MG63 (cell line): Measurements from ENCODE around the gene RCBTB2. TPM values are rescaled to one million over a fixed set of nuclear protein-coding genes. Genes with fewer than 3 reads are reported as not detected.

Experiments
- DNase-seq: peaks from one replicate; pipeline ENCODE4 v3.0.0-alpha.2; 2020
- H3K27me3 ChIP-seq: fragments of 250-450 bp; sonication (Bioruptor Pico); 2 replicates; pipeline ENCODE4 v1.5.1; 2020; ENCODE audit warnings: mild to moderate bottlenecking, moderate library complexity
- H3K36me3 ChIP-seq: fragments of 250-450 bp; sonication (Bioruptor Pico); 2 replicates; pipeline ENCODE4 v1.5.1; 2020; ENCODE audit warnings: mild to moderate bottlenecking, moderate library complexity
- H3K4me3 ChIP-seq: fragments of 250-450 bp; sonication (Bioruptor Pico); 2 replicates; pipeline ENCODE4 v1.5.1; 2020; ENCODE audit warnings: mild to moderate bottlenecking, moderate library complexity
- H3K9me3 ChIP-seq: fragments of 250-450 bp; sonication (Bioruptor Pico); 2 replicates; pipeline ENCODE4 v1.5.1; 2020; ENCODE audit warnings: mild to moderate bottlenecking, moderate library complexity
- total RNA-seq: library from RNA; depleted of rRNA; stranded (reverse); fragments of >200 nt; shearing (Covaris generic); gene quantifications from 2 replicates; pipeline ENCODE4 v1.2.3, GENCODE V29; 2014; ENCODE audit warnings: low replicate concordance

RCBTB2 gene
- total RNA-seq, 1 experiment from 2014 or later: 3.0 TPM

DNA sequence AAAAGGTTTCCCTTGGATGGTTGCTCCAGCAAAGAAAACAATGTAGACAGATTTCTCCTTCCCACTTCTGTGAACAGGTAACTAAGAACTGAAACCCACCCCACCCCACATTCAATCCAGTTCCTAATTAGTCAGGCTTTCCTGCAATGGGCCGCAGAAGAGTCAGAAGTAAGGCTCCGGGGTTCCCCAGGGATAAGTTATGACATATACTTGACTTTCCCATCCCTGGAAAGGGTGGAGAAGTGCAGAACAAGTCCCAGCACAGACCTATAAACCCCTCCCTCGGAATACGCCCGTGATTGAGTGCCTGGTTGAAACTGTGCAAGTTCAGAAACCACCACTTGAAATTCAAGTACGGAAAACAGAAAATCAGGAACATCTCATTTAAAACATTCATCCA lies 24.9 kb downstream of the RCBTB2 start:
- no peaks in the 10 kb centered on the region for H3K36me3 ChIP-seq
- H3K4me3 ChIP-seq: no peak overlapping the region
- DNase-seq: no peak
- no peaks in the 10 kb centered on the region for H3K9me3 ChIP-seq
- no peaks in the 10 kb centered on the region for H3K27me3 ChIP-seq

DNA sequence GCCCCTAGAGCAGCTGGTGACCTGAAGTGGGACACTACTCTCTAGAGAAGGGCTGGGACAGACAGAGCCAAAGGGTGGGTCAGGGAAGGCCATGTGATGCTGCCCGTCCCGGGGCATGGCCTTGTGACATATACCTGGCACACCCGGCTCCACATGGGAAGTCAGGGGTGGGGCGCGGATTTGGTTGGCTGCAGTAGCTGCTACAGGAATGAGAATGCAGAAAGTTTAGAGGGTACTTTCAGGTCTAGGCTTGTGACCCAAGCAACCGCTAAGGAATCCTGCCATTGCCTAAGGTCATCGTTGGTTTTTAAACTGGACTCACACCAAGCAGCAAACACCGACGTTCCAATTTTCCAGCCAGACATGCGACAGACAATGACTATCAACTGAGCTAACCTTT lies 25.9 kb downstream of the RCBTB2 start:
- DNase-seq: no peak
- no peaks in the 10 kb centered on the region for H3K27me3 ChIP-seq
- no peaks in the 10 kb centered on the region for H3K36me3 ChIP-seq
- no peaks in the 10 kb centered on the region for H3K9me3 ChIP-seq
- H3K4me3 ChIP-seq: no peak overlapping the region

DNA sequence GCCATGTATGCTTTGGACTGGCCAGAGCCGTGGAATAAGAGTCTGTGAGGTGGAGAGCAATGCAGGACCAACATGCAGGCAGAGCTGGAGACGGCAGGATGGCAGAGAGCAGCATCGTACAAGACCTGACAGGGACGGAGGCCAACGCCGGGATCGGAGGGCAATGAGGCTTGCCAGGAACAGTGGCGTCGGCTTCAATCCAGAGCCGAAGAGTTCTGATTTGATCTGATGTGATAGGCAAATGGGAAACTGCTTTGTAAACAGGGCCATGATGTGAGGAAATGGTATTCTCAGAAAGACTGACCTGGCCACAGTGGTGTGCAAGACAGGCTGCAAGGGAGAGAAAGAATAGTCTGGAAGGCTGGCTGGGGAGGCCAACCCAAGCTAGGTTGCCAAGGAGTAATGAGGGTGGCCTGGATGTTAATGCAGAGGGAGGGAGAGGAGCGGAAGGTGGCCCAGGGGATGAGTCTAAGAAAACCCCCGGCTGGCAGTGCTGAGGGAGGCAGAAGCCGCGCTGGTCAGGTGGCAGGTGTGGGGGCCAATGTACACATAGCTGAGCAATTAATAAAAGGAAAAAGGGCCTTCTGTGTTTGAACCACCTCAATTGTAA lies 26.7 kb downstream of the RCBTB2 start:
- Histone ChIP-seq H3K27me3 (no peaks in the 10 kb centered on the region), H3K4me3 (no peak overlapping the region), H3K9me3 (no peaks in the 10 kb centered on the region), H3K36me3 (no peaks in the 10 kb centered on the region)
- no peak for DNase-seq

DNA sequence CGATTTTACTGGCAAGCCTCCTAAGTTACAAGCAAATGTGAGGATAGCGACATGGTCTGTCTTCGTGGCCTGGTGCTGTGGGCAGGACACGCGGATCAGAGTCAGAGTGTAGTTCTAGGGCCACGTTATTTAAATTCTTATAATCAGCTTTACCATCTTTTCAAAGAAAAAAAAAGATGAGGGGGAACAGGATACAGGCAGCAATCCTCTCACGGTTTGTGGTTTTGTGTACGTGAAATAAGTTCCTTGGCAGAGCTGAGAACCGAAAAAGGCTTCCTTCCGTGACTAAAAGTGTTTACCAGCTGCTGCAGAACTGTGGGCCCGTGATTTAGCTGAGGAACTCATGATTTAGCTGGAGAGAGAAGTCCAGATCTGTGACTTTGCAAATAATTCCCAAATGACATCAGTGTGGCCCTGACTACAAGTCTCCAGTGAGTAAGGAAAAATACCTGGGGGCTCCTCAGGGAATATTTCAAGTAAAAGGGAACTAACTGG lies 27.2 kb downstream of the RCBTB2 start:
- Histone ChIP-seq H3K4me3 (no peak overlapping the region), H3K36me3 (no peaks in the 10 kb centered on the region), H3K27me3 (no peaks in the 10 kb centered on the region), H3K9me3 (no peaks in the 10 kb centered on the region)
- peak; percentile 16 for DNase-seq

DNA sequence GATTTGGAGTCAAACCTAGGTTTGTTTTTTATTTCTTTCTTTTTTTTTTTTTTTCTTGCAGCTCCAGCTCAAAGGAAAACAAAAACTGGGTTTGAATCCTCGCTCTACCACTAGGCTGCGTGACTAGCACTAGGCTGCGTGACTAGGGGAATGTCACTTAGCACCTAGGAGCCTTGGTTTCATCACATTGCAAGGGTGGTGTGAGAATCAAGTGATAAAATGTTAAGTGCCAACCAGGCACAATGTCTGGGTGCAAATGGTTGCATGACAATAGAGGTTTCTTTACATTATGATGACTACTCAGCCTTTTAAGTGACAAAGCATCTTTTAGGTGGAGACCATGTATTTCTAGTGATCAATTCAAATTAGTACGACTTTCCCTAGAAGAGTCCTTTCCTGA lies 27.9 kb downstream of the RCBTB2 start:
- DNase-seq: no peak
- H3K27me3 ChIP-seq: no peaks in the 10 kb centered on the region
- H3K36me3 ChIP-seq: no peaks in the 10 kb centered on the region
- no peak overlapping the region for H3K4me3 ChIP-seq
- H3K9me3 ChIP-seq: no peaks in the 10 kb centered on the region

DNA sequence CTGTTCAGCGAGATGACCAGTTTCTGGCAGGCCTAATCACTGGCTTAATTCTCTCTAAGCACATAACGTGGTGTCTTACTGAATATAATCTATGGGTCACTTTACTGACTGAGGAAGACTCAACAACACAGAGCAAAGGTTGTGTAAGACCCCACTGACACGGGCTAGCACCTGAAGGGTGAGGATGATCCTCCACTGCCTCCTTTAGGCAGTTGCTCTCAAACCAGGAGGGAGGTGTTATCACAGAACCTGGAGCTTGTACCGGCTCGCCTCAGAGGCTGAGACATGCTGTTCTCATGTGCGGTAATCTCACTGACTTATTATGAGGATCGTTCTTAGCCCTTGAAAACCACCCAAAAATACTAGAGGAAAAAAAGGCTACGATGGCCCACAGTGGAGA lies 28.3 kb downstream of the RCBTB2 start:
- no peak for DNase-seq
- no peaks in the 10 kb centered on the region for H3K9me3 ChIP-seq
- H3K4me3 ChIP-seq: no peak overlapping the region
- H3K36me3 ChIP-seq: no peaks in the 10 kb centered on the region
- no peaks in the 10 kb centered on the region for H3K27me3 ChIP-seq

DNA sequence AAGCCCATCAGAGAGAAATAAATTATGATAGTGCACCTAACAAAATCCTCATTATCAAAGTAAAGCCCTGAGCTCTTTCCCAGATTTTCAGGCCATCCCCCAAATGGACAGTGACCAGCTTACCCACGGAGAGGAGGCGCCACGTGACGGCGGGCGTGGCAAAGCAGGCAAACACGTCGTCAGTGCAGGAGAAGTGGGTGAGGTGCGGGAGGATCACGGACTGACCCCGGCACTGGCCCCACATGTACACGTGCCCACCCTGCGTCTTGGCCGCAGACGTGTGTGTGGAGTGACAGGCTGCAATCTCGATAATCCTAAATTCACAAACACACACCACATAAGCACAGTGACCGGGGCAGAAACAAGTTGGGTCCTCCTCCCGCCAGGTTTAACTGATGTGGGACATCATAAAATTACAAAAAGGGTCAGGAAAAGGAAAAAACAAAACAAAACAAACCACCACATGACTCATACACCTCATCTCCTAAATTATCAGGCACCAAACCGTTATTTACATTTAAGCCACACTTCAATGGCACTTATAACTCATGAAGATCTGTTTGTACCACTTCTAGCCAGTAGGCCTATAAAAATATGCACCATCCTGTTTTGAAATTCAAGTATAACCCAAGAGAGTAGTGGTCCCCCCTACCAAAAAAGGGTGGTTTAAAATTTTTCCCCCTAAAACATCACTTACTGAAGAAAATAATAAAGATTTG lies 30.1 kb downstream of the RCBTB2 start:
- no peaks in the 10 kb centered on the region for H3K9me3 ChIP-seq
- no peaks in the 10 kb centered on the region for H3K36me3 ChIP-seq
- no peak for DNase-seq
- H3K4me3 ChIP-seq: no peak overlapping the region
- H3K27me3 ChIP-seq: no peaks in the 10 kb centered on the region

DNA sequence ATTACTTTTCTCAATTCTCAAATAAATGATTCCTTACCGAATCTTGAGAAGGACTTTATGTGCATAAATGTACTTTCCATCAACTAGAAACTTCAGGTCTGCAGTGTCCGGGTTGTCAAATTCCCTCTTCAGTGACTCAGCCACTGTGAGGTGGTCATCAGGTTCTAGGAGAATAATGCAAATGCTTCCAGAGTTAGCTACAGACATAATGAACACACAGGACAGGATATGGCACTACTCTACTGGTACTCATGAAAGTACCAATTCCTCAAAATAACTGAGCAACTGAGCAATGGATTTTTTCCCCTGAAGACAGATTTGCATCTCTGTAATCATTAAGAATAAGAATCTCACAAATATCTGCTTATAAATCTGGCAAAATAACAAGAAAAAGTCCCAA lies 31.2 kb downstream of the RCBTB2 start:
- Histone ChIP-seq H3K9me3 (no peaks in the 10 kb centered on the region), H3K4me3 (no peak overlapping the region), H3K27me3 (no peaks in the 10 kb centered on the region), H3K36me3 (no peaks in the 10 kb centered on the region)
- DNase-seq: no peak

DNA sequence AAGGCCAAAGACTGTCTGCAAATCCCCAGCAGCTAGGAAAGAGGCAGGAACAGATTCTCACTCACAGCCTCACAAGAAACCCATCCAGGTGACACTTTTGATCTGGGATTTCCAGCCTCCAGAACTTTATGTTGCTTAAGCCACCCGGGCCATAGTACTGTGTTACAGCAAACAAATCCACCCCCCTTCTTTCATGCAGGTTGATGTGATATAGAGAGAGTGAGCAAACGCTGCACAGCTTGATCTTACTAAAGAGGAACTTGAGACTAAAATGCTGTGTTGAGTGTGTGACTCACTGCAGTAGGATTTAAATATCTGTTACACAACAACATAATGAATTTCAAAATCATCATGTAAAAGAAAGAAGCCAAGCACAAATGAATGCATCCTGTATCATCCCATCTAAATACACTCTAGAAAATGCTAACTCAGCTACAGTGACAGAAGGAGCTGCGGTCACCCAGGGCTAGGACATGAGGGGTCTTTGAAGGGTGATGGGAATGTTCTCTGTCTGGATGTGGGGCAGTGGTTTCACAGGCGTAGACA lies 32.2 kb downstream of the RCBTB2 start:
- Histone ChIP-seq H3K4me3 (no peak overlapping the region), H3K27me3 (no peaks in the 10 kb centered on the region), H3K9me3 (no peaks in the 10 kb centered on the region), H3K36me3 (no peaks in the 10 kb centered on the region)
- peak; percentile 7 for DNase-seq

DNA sequence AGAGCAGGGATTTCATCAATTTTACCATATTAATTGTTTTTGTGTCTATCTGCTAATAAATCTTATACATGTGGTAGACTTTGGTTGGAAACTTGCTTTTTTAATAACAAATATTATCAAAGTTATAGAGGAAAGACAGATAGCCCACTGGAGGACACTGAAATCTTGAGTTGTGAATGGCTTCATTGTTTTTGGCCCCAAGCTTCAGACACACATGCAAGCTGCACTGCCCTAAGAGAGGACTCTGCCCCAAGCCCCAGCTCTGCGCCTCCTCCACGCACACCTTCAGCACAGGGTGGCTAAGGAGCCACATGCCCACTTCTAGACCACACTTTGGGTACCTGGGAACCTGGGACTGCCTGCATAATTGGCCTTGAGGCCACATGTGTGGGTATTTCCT lies 35.2 kb downstream of the RCBTB2 start:
- DNase-seq: no peak
- Histone ChIP-seq H3K9me3 (no peaks in the 10 kb centered on the region), H3K4me3 (no peak overlapping the region), H3K27me3 (no peaks in the 10 kb centered on the region), H3K36me3 (no peaks in the 10 kb centered on the region)

DNA sequence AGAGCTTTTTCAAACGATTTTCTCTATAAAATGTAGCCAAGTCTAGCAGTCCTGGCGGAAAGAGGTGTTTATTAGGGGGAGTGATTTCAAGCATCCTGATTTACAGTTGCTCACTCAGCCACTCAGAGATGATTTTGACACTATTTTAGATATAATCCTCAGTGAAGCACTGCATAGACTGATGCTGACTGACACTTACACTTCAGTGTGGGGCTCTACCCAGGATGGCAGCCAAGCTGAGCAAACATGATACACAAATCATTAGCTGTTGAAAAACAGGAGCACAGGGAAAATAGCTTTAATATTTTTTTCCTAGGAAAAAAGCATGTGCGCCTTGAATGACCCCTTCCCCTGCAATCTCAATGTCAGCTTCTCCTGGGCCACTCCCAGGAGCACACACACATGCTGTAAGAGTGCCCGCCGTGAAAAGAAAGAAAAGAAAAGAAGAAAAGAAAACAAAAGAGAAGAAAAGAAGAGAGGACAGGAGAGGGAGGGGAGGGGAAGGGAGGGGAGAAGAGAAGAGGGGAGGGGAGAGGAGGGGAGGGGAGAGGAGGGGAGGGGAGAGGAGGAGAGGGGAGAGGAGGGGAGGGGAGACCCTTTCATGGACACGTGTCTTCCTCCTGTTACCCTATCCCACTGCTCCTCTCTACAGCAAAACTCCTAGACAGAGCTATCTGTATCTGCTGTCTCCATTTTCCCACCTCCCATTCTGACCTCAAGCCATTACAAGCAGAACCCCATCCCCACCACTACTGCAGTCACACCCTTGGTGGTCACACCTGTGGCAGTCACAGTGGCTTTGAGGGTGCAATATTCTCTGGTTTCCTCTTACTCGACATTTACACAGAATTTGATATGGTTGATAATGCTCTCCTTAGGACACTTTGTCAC lies 36.4 kb downstream of the RCBTB2 start:
- Histone ChIP-seq H3K4me3 (no peak overlapping the region), H3K27me3 (no peaks in the 10 kb centered on the region), H3K9me3 (no peaks in the 10 kb centered on the region), H3K36me3 (no peaks in the 10 kb centered on the region)
- DNase-seq: no peak

DNA sequence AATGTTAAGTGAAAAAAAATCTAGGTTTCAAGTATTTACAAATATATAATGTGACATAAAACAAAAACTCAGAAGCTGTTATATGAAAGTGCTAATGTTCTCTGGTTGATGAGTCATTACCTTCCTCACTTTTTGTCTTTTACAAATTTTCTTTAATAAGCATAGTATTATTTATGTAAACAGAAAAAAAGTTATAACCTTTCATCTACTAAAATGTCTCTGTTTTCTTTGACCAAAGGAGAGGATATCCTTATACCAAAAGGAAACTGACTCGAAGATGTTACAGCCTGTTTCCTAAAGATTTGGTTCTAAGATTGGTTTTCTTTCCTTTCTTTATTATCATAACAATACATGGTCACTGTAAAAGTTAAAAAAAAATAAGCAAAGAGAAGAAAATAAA lies 38.0 kb downstream of the RCBTB2 start:
- DNase-seq: no peak
- no peaks in the 10 kb centered on the region for H3K36me3 ChIP-seq
- H3K4me3 ChIP-seq: no peak overlapping the region
- no peaks in the 10 kb centered on the region for H3K9me3 ChIP-seq
- H3K27me3 ChIP-seq: no peaks in the 10 kb centered on the region

DNA sequence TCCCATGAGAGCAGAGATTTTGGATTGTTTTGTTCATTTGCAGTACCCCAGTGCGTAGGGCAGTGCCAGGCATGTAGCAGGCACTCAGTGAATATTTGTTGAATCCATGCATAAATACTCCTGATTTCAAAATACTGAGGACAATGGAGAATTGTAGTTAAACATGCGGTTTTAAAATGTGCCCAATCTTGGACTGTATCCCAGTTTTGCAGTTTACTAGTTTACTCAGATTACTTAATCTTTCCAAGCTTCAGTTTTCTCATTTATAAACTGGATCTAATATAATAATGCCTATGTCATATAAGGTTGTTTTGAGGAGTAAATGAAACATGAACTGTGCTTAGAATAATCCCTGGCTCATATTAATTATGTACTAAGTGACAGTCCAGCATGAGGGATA lies 39.0 kb downstream of the RCBTB2 start:
- no peaks in the 10 kb centered on the region for H3K9me3 ChIP-seq
- H3K27me3 ChIP-seq: no peaks in the 10 kb centered on the region
- H3K36me3 ChIP-seq: no peaks in the 10 kb centered on the region
- H3K4me3 ChIP-seq: no peak overlapping the region
- DNase-seq: no peak

DNA sequence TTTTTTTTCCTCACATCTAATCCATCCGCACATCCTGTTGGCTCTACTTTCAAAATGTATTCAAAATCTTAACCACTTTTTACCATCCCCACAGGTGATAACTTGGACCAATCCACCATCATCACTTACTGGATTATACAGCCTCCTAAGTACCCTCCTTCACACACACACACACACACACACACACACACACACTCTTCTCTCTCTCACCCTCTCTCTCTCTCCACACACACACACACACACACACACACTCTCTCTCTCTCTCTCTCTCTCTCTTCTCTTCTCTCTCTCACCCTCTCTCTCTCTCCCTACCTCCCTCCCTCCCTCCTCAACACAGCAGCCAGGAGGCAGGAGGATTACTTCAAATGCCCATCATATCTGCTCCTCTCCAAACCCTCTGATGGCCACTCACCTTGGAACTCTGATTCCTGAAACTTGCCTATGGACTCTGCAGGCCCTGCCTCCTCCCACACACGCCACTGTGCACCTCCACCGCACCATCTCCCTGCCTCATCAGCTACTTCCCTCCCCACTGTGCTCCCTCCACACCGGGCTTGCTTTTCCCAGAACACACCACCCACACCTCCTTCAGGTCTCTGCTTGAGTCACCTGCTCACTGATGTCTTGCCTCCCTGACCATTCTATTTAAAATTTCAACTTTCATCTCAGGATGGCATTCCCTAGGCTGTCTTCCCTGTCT lies 39.7 kb downstream of the RCBTB2 start:
- no peak for DNase-seq
- no peaks in the 10 kb centered on the region for H3K27me3 ChIP-seq
- H3K4me3 ChIP-seq: no peak overlapping the region; the same call in 1 of the 2 replicates
- H3K36me3 ChIP-seq: no peaks in the 10 kb centered on the region
- no peaks in the 10 kb centered on the region for H3K9me3 ChIP-seq

DNA sequence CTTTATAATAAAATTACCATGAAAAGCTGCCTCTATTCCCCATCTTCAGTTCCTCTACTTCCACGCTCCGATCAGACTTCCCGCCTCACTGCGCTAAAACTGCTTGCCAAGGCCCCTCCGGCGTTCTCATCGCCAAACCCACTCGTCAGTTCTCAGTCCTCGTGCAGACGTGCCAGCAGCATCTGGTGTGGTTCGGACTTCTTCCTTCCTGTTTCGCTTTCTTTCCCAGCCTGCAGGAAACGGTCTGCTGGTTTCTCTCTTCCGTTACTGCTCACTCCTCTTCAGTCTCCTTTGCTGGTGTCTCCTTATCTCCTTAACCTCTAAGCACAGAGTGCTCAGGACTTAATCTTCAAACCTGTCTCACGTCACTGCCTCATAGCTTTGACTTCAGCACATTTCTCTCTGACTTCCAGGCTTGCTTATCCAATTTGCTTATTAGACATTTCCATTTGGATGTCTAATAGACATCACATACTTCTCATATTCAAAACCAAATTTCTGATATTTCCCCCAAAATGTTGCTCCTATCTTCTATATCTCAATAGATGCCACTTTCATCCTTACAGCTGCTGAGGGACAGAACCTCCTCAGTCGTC lies 40.3 kb downstream of the RCBTB2 start:
- DNase-seq: peak; percentile 81
- Histone ChIP-seq H3K9me3 (no peaks in the 10 kb centered on the region), H3K27me3 (no peaks in the 10 kb centered on the region), H3K4me3 (peak overlapping the region; percentile 35), H3K36me3 (no peaks in the 10 kb centered on the region; the same call in 1 of the 2 replicates)

DNA sequence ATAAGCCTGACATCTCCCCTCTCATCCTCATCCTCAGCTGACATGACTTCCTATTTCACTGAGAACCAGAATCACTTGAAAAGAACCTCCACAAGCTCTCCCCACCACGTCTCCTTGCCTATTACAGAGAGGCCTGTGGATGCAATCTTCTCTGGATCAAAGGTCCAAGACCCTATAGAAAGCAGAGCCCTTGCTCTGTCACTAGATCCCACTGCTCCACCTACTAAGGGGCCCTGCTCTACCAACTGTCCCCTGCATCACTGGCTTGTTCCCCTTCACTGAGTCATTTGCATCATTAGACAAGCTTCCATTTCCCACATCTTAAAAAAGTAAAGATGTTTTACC lies 40.8 kb downstream of the RCBTB2 start:
- Histone ChIP-seq H3K4me3 (peak overlapping the region; percentile 35), H3K27me3 (no peaks in the 10 kb centered on the region), H3K36me3 (no peaks in the 10 kb centered on the region; the same call in 1 of the 2 replicates), H3K9me3 (no peaks in the 10 kb centered on the region)
- no peak for DNase-seq
